ENCODE measurements around the gene UGCG. TPM values are rescaled to one million over a fixed set of nuclear protein-coding genes. Genes with fewer than 3 reads are reported as not detected.

UGCG gene
- total and polyA plus RNA-seq, 8 donors = 9.4 to 29.9 (median 13.7) TPM

- intact Hi-C loops (cut with DNase I) = no loop called here
- 80 to 83% methylated on average over 3 of the region's 3 CpGs for WGBS, 2 donors
- Histone ChIP-seq H3K4me1 (no peaks in the 10 kb centered on the region), H3K27me3 (no peaks in the 10 kb centered on the region), H3K36me3 (no peaks in the 10 kb centered on the region), H3K4me3 (no peak overlapping the region), H3K9me3 (no peaks in the 10 kb centered on the region), H3K27ac (no peak overlapping the region)
- no peak for TF ChIP-seq CTCF (IDR thresholded peaks at IDR 0.05)
- DNase-seq (no peak), FAIRE-seq (no peak), ATAC-seq (no peak)
Observed at GRCh38 chr9:111857555-111858211, 38.9 kb upstream of the UGCG start.

GRCh38 chr9:111860443-111860842 is 36.2 kb upstream of the UGCG start:
- 87 to 88% methylated on average over 4 of the region's 4 CpGs for whole genome bisulfite sequencing, 2 donors

GRCh38 chr9:111863636-111864035 is 33.0 kb upstream of the UGCG start:
- no peaks in the 10 kb centered on the region for H3K4me1 ChIP-seq
- H3K9me3 ChIP-seq = no peaks in the 10 kb centered on the region
- H3K36me3 ChIP-seq = no peaks in the 10 kb centered on the region
- no peak for ATAC-seq
- TF ChIP-seq CTCF (IDR thresholded peaks at IDR 0.05) = no peak
- H3K27me3 ChIP-seq = no peaks in the 10 kb centered on the region
- no peak overlapping the region for H3K4me3 ChIP-seq
- no peak overlapping the region for H3K27ac ChIP-seq
- 88 to 91% methylated on average over 3 of the region's 3 CpGs for WGBS, 2 donors
- FAIRE-seq = no peak
- intact Hi-C loops (cut with DNase I) = no loop called here
- DNase-seq = no peak

More at GRCh38 chr9:111860443-111860842, 36.2 kb upstream of the UGCG start:
- no peak overlapping the region for H3K27ac ChIP-seq
- no peak for TF ChIP-seq CTCF (IDR thresholded peaks at IDR 0.05)
- intact Hi-C loops (cut with DNase I) = no loop called here
- DNase-seq = no peak
- no peaks in the 10 kb centered on the region for H3K9me3 ChIP-seq
- H3K4me1 ChIP-seq = no peaks in the 10 kb centered on the region
- FAIRE-seq = no peak
- H3K4me3 ChIP-seq = no peak overlapping the region
- no peaks in the 10 kb centered on the region for H3K27me3 ChIP-seq
- ATAC-seq = no peak
- H3K36me3 ChIP-seq = no peaks in the 10 kb centered on the region

- H3K9me3 ChIP-seq = no peaks in the 10 kb centered on the region
- WGBS, 2 donors = 69 to 80% methylated on average over 5 of the region's 5 CpGs
- H3K27ac ChIP-seq = no peak overlapping the region
- peak in 1 of 4 donors; percentile 43 for ATAC-seq
- no peaks in the 10 kb centered on the region for H3K27me3 ChIP-seq
- H3K4me1 ChIP-seq = no peaks in the 10 kb centered on the region
- TF ChIP-seq CTCF (IDR thresholded peaks at IDR 0.05) = no peak
- intact Hi-C loops (cut with DNase I) = no loop called here
- DNase-seq = no peak
- FAIRE-seq = no peak
- H3K4me3 ChIP-seq = no peak overlapping the region
- H3K36me3 ChIP-seq = no peaks in the 10 kb centered on the region
Observed at GRCh38 chr9:111866976-111867375, 29.6 kb upstream of the UGCG start.

- H3K4me1 ChIP-seq = no peaks in the 10 kb centered on the region
- H3K27ac ChIP-seq = no peak overlapping the region
- H3K4me3 ChIP-seq = no peak overlapping the region
- no peaks in the 10 kb centered on the region for H3K9me3 ChIP-seq
- intact Hi-C loops (cut with DNase I) = no loop called here
- H3K36me3 ChIP-seq = no peaks in the 10 kb centered on the region
- H3K27me3 ChIP-seq = no peaks in the 10 kb centered on the region
- ATAC-seq (no peak), DNase-seq (no peak), FAIRE-seq (no peak)
- WGBS, 2 donors = 89 to 95% methylated on average over 6 of the region's 6 CpGs
- no peak for TF ChIP-seq CTCF (IDR thresholded peaks at IDR 0.05)
Observed at GRCh38 chr9:111868475-111868874, 28.1 kb upstream of the UGCG start.
